GM12878 (cell line): ENCODE data around the gene ANAPC2. TPM values are rescaled to one million over a fixed set of nuclear protein-coding genes. Genes with fewer than 3 reads are reported as not detected.

Experiments
- ATF3 ChIP-seq: IDR thresholded peaks from 2 replicates; pipeline ENCODE4 v1.6.1; 2011; ENCODE audit warnings: low read depth, mild to moderate bottlenecking, low read length, moderate library complexity, borderline replicate concordance; ENCODE audit errors: extremely low read depth
- CBFB ChIP-seq: IDR thresholded peaks from 2 replicates; pipeline ENCODE4 v1.6.1; 2016; ENCODE audit warnings: antibody characterized with exemption, low read depth
- CEBPZ ChIP-seq: fragments of 150-350 bp; IDR thresholded peaks from 2 replicates; pipeline ENCODE4 v1.6.1; 2016; ENCODE audit warnings: low read depth, low read length
- CHD2 ChIP-seq: IDR thresholded peaks from 2 replicates; pipeline ENCODE4 v1.6.1; 2011; ENCODE audit warnings: low read depth, low read length, improper control_type of control experiment, borderline replicate concordance
- CUX1 ChIP-seq: IDR thresholded peaks from 2 replicates; pipeline ENCODE4 v1.6.1; 2012; ENCODE audit warnings: improper control_type of control experiment, low read depth, low read length; ENCODE audit not compliant: insufficient replicate concordance
- EP300 ChIP-seq, 2 experiments: fragments of 150-350 bp in 1 of 2; IDR thresholded peaks; 2 replicates each; pipeline ENCODE4 v1.6.1; 2011 to 2012; ENCODE audit warnings: low read depth in 2 of 2, low read length in 2 of 2, borderline replicate concordance in 1 of 2, improper control_type of control experiment in 1 of 2, inconsistent platforms in 1 of 2; ENCODE audit not compliant: control insufficient read depth in 1 of 2
- EZH2 ChIP-seq: IDR thresholded peaks from 2 replicates; pipeline ENCODE4 v1.6.1; 2012; ENCODE audit warnings: low read depth, mild to moderate bottlenecking, control low read depth, inconsistent platforms, low read length, borderline replicate concordance; ENCODE audit not compliant: control insufficient read depth
- LARP7 ChIP-seq: fragments of 450-650 bp; IDR thresholded peaks from 2 replicates; pipeline ENCODE4 v1.6.1; 2017; ENCODE audit warnings: mild to moderate bottlenecking
- NR2C1 ChIP-seq: fragments of 450-650 bp; IDR thresholded peaks from 2 replicates; pipeline ENCODE4 v1.6.1; 2017; ENCODE audit warnings: antibody characterized with exemption, mild to moderate bottlenecking, moderate library complexity
- NRF1 ChIP-seq: conservative IDR thresholded peaks from 2 replicates; pipeline ENCODE4 v1.6.1; 2011; ENCODE audit warnings: mild to moderate bottlenecking, low read depth, low read length, improper control_type of control experiment
- PRDM15 ChIP-seq: fragments of 450-650 bp; formaldehyde crosslinking; IDR thresholded peaks from 2 replicates; pipeline ENCODE4 v1.4.0; 2020; ENCODE audit warnings: mild to moderate bottlenecking, moderate library complexity
- RB1 ChIP-seq: fragments of 450-650 bp; formaldehyde crosslinking; IDR thresholded peaks from 2 replicates; pipeline ENCODE4 v1.6.1; 2017; ENCODE audit warnings: mild to moderate bottlenecking, borderline replicate concordance
- RBBP5 ChIP-seq: fragments of 200-600 bp; sonication (generic); conservative IDR thresholded peaks from 2 replicates; pipeline ENCODE4 v1.6.1; 2016
- SREBF2 ChIP-seq: IDR thresholded peaks from 2 replicates; pipeline ENCODE4 v1.6.1; 2012; ENCODE audit warnings: mild to moderate bottlenecking, low read length
- YY1 ChIP-seq: IDR thresholded peaks from 2 replicates; pipeline ENCODE4 v1.6.1; 2011; ENCODE audit warnings: low read depth, mild to moderate bottlenecking, low read length
- ZBED1 ChIP-seq: IDR thresholded peaks from 2 replicates; pipeline ENCODE4 v1.6.1; 2016; ENCODE audit warnings: borderline replicate concordance
- polyA plus RNA-seq, 11 experiments: library from polyadenylated mRNA; depleted of rRNA in 4 of 11; unstranded in 6 of 11; stranded (reverse) in 5 of 11; fragments of >200 nt; fragmentation: Nextera tagmentation in 4 of 11; fragmentation: Illumina TruSeq in 1 of 11; extraction: Ambion mirVana in 4 of 11; extraction: Trizol in 1 of 11; gene quantifications; 1 replicate in 1 of 11; 2 replicates in 10 of 11; pipeline versions ENCODE4 v1.2.1 to v1.2.3, GENCODE V29; 2011 to 2016; ENCODE audit warnings: inconsistent platforms in 2 of 11, missing spikeins in 2 of 11, low read depth in 1 of 11
- total RNA-seq, 4 experiments: library from RNA; depleted of rRNA in 3 of 4; stranded (reverse); fragments of >200 nt in 3 of 4; fragmentation: Illumina TruSeq in 1 of 4; extraction: Trizol in 1 of 4; gene quantifications; 2 replicates each; pipeline versions ENCODE4 v1.2.1 to v1.2.3, GENCODE V29; 2013 to 2021

Gene ANAPC2
- total and polyA plus RNA-seq, 10 of the 15 experiments (the other 5 are each of a cell fraction or from before 2014, with no cell fraction given) = 0.03 to 65.2 (median 20.5) TPM

GRCh38 chr9:137200311-137201204 lies 12.2 kb upstream of the ANAPC2 start, which contains the start of gene TPRN (continued):
- TF ChIP-seq PRDM15 (CRISPR knock-in tag) = no peak
- TF ChIP-seq CBFB = peak; percentile 21; the same call in 1 of the 2 replicates
- TF ChIP-seq CHD2 = peak; percentile 95
- TF ChIP-seq RBBP5 = no peak
- no peak for TF ChIP-seq CUX1
- peak; percentile 30; the same call in 1 of the 2 replicates for TF ChIP-seq NRF1
- no peak for TF ChIP-seq NR2C1
- no peak for TF ChIP-seq RB1
- no peak for TF ChIP-seq EP300 (IDR thresholded peaks at IDR 0.05; ENCODE audit: borderline replicate concordance in 1 of 2, control insufficient read depth in 1 of 2, low read depth in 2 of 2, low read length in 2 of 2)
- no peak for TF ChIP-seq ZBED1
- TF ChIP-seq CEBPZ = peak; percentile 79
- no peak for TF ChIP-seq ATF3
- peak; percentile 92 for TF ChIP-seq YY1
- no peak for TF ChIP-seq SREBF2
- no peak for TF ChIP-seq EZH2
- peak; percentile 97 for TF ChIP-seq LARP7
